ENCODE data around the gene BORCS8.
A peak's percentile ranks its signal among the peaks of the same experiment; 100 is the strongest.

Gene BORCS8

GRCh38 chr19:19213426-19214158 lies 21.6 kb upstream of the BORCS8 start:
- no peak for DNase-seq

DNA sequence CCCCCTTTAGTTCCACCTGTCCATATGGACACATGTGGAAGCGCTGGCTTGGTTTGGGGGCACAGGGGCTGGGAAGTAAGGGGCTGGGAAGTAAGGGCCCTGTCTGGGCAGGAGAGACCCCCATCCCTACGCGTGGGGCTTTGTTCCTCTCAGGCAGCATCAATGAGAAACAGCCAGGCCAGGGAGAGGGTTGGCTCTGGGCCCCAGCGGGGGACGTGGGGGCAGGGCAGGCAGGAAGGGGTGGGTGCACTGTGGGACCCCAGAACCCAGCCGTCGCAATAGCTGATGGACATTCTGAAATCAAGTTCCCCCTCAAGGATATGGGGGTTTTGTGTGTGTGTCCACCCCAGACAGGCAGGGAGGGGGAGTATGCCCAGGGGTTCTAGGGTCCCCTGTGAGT lies 21.0 kb upstream of the BORCS8 start:
- no peak for DNase-seq

DNA sequence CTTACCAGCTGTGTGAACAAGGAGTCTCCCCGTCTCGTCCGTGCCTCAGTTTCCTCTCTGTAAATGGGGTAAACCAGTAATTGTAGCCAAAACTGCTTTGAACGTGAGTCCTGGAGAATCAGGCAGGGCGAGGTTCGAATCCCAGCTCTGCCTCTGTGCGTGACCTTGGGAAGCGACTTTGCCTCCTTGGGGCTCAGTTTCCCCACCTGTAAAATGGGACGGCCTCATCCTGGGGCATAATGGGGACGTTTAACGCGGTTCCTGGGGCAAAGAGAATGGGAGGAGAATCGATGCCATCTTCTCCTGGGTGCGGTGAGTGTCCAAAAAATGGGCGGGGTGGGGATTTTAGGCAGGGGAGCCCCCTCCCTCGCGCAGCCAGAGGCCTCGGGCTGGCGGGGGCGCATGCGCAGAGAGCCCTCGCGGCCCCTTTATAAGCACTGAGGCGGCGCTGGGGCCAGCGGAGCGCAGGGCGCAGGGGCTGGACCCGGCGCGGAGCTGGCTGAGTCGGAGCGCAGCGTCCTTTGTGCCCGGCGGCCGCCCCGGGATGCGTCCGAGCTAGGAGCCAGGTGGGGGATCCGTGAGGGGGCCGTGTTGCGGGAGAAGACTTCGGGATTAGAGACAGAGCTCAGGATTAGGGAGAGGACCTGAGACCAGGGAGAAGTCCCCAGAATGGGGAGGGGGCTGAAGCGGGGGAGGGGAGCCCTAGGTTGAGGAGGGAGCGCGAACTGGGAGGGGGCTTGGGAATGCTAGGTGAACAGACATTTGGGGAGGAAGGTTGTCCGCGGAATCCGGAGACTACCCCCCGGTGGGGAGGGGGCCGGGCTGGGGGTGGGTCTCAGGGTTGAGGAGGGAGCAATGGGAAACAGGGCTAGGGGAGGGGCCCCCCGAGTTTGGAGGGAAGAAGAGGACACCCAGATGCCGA lies 19.8 kb upstream of the BORCS8 start, which contains the start of gene NCAN:
Gene NCAN, plus strand, starts transcription at position 460 of the 922 bp plus-strand sequence. CDS start 4,996 bp downstream, outside the sequence.
- DNase-seq = no peak

GRCh38 chr19:19209372-19209771 lies 17.4 kb upstream of the BORCS8 start:
- DNase-seq = no peak

DNA sequence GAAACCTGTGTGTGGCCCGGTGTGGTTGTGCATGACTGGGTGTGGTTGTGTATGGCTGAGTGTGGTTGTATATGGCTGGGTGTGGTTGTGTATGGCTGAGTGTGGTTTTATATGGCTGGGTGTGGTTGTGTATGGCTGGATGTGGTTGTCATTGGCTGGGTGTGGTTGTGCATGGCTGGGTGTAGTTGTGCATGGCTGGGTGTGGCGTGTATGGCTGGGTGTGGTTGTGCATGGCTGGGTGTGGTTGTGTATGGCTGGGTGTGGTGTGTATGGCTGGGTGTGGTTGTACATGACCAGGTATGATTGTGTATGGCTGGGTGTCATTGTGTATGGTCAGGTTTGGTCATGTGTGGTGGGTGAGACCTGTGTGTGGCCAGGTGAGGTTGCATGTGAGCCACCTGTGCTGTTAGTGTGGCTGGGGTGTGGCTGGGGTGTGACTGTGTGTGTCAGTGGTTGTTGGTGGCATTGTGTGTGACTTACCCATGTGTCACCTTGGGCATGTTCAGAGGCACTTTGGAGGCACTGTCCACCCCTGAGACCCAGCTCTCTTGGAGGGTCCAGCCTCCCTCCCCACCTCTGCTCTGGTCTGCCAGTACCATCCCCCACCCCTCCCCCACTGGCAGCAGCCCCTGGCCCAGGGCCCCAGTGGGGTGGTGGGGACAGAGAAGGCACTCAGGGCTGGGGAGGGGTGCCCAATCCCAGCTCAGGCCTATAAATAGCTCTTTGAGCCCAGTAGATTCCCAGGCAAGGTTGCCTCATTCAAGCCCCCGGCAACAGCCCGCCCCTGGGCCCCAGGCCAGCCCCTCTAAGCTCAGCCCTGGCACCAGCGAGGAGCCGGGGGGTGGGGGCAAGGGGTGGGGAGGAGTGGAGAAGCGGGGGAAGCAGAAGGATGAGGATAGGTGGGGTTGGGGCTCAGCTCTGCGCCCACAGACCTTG lies 16.0 kb upstream of the BORCS8 start:
- no peak for DNase-seq

- DNase-seq = no peak
These were observed 15.0 kb upstream of the BORCS8 start for GRCh38 chr19:19206938-19207337.

- DNase-seq = no peak
These were observed 13.8 kb upstream of the BORCS8 start for GRCh38 chr19:19205416-19206410.

DNA sequence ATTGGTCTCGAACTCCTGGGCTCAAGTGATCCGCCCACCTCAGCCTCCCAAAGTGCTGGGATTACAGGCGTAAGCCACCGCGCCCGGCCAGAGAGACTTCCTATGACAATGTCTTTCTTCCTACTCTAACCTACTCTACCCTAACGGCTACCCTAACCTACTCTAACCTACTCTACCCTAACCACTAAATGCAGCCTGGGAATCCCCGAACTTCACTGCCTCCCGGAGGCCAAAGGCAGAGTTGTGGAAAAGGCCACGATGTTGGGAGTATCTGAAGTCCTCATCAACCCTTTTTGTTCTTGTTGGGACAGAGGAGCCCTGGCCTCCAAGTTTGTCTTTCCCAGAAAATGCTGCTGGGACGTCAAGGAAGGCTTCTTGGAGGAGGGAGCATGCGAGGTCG lies 12.2 kb upstream of the BORCS8 start:
- no peak for DNase-seq

GRCh38 chr19:19203012-19203856 lies 11.3 kb upstream of the BORCS8 start, which contains the start of gene NR2C2AP:
TSS of gene NR2C2AP (minus strand) at chr19:19203414. CDS start at chr19:19203060, 354 bp downstream.
- peak; percentile 94 for DNase-seq

GRCh38 chr19:19202707-19203011 lies 10.7 kb upstream of the BORCS8 start:
- DNase-seq = no peak

- DNase-seq = no peak
These were observed 10.0 kb upstream of the BORCS8 start for GRCh38 chr19:19201697-19202630.

GRCh38 chr19:19193926-19194325 lies 2.0 kb upstream of the BORCS8 start:
- DNase-seq = no peak

DNA sequence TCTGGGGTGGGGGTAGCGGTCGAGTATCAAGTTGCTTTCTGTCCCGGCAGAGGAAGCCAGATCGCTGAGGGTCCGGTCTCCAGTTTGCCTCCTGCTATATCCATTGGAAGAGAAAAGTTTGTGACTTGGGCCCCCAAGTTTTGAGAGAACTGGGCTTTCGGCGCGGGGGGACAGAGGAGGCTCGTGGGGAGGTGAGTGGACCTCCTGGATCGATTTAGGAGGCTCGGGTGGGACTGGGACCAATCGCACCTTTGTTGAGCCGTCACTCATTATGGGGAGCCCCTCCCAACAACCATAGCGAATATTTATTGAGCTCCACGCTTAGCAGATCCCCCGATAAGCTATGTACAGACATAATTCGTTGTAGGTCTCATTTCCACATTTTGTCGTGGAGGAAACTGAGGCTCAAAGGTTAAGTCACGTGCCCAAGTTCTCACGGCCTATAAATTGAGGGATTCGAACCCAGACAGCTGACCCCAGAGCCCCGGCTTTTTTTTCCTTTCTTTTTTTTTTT lies 1.0 kb upstream of the BORCS8 start:
- peak; percentile 29 for DNase-seq

DNA sequence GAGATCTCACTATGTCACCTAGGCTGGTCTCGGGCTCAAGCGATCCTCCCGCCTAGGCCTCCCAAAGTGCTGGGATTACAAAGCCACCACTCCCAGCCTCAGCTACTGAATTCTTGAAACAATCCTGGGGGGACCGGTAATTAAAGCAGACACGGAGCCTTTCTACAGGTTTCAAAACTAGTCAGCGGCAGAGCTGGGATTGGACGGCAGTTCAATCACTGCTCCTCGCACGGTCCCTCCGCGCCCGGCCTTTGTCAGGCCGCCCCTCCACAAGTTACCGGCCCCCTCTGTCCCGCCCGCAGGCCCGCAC lies 229 bp downstream of the BORCS8 start:
- no peak for DNase-seq

- no peak for DNase-seq
These were observed 5.2 kb downstream of the BORCS8 start for GRCh38 chr19:19186742-19187141.

DNA sequence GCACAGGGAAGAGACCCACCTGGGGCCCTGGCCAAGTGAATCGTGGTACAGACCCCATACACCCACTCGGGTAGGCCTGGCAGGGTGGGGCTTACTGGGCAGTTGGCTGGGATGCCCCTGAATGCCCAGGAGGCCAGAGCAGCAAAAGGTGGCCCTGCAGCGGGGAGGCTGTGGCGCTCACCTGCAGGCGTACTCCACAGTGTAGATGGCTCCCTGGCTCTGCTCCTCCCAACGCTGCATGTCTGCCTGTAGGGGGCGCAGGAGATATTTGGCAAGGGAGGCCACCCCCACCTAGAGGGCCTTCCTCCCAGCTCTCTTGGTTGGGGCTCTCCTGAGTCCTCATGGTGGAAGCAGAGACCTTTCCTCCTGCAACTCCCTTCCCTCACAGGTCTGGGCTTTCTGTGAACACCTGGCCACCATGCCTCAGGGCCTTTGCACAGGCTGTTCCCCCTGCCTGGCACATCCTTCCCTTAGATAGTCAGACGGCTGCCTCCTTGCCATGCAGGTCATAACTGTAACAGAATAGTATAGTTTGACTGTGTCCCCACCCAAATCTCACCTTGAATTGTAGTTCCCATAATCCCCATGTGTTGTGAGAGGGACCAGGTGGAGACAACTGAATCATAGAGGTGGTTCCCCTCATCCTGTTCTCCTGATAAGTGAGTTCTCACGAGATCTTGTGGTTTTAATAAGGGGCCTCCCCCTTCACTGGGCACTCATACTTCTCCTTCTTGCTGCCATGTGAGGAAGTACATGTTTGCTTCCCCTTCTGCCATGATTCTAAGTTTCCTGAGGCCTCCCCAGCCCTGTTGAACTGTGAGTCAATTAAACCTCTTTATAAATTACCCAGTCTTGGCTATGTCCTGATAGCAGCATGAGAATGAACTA lies 5.9 kb downstream of the BORCS8 start:
- DNase-seq = peak; percentile 73

DNA sequence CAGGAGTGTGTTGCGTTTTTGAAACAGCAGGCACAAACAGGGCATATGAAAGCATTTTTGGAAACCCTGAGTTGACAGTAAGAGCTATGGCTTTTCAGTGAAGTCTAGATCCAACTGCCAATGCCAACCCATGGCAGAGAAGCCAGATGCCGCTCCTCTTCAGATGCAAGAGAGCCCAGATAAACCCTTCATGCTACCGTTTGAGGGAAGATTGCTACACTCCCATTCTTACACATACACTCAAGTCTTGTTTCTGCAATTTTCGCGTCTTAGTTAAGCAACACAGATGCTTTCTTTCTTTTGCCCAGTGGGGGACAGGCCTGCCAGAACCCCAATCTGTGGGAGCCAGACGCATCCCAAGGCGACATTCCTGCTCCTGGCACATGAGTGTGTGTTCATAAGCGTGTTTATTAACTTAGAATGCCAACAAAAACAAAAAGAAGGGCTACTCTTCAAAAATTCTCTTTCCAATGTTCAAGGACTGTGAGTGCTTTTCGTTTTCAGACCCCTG lies 10.4 kb downstream of the BORCS8 start:
- DNase-seq = no peak

Data from CD4-positive, alpha-beta T cell treated with Interleukin-12 subunit alpha and Interleukin-12 subunit beta, for 1 hour (primary cell).